GM12801 (cell line): ENCODE data around the gene SLC7A5.
"Not testable (repeated sequence)": the region's sequence is repeated elsewhere in the genome, so short reads cannot be mapped to it uniquely, and the experiment has no call there.

Experiments
- TF ChIP-seq, protein P1 (sequence below): IDR thresholded peaks from one replicate; pipeline ENCODE4 v1.5.1; 2011; ENCODE audit warnings: control low read depth; ENCODE audit not compliant: insufficient read length; ENCODE audit errors: extremely low read depth

Gene SLC7A5

DNA sequence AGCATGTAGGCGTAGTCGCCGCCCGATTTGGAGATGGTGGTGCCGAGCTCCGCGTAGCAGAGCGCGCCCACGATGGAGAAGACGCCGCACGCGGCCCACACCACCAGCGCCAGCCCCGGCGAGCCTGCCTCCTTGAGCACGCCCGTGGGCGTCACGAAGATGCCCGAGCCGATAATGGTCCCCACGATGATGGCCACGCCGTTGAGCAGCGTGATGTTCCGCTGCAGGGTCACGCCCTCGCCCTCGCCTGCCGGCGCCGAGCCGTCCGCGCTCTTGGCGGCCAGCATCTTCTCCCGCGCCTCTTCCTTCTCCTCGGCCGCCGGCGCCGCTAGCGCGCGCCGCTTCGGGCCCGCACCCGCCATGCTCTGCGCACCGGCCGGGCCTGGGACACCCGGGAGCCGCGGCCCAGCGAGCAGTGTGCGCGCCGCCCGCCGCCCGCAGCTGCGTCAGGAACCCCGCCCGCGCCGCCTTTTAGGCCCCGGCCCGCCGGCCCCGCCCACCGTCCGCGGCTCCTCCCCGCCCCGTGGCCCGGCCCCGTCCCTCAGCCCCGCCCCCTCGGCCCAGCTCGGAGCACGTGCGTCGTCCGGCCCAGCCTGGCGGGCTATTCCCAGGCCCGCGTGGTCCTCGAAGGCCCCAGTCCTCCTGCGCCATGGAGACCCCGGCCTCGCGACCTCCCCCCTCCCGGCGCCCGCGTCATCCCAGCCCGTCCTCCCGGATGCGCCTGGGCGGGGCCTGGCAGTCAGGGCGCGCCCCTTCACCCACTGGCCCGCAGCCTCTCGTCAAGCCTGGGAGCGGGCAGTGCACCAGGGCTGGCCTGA, at the start of gene SLC7A5:
TSS of gene SLC7A5 (minus strand) at position 447 of the 818 bp plus-strand sequence. CDS start at position 362, 85 bp downstream.
- TF ChIP-seq, protein P1, sequence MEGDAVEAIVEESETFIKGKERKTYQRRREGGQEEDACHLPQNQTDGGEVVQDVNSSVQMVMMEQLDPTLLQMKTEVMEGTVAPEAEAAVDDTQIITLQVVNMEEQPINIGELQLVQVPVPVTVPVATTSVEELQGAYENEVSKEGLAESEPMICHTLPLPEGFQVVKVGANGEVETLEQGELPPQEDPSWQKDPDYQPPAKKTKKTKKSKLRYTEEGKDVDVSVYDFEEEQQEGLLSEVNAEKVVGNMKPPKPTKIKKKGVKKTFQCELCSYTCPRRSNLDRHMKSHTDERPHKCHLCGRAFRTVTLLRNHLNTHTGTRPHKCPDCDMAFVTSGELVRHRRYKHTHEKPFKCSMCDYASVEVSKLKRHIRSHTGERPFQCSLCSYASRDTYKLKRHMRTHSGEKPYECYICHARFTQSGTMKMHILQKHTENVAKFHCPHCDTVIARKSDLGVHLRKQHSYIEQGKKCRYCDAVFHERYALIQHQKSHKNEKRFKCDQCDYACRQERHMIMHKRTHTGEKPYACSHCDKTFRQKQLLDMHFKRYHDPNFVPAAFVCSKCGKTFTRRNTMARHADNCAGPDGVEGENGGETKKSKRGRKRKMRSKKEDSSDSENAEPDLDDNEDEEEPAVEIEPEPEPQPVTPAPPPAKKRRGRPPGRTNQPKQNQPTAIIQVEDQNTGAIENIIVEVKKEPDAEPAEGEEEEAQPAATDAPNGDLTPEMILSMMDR, result not testable (repeated sequence)

DNA sequence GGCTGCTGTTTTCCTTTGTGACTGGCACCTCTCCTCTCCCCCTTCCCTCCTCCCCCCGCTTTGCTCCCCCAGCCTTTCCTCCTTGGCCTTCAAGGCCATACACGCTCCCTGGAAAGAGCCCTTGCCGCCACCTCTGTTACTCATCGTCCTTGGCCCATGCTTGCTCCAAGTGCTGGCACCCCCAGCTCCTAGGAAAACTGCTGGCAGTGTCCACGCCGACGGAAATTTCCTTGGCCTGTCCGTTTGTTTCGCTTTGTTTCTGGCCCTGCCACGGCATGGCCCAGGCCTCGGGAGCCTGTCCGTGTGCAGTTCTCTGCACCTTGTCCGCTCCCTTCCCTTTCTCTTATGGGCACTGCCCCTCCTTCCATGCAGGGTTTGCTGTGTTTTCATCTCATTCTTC, 49.0 kb upstream of the SLC7A5 start:
- TF ChIP-seq, protein P1, result no peak

DNA sequence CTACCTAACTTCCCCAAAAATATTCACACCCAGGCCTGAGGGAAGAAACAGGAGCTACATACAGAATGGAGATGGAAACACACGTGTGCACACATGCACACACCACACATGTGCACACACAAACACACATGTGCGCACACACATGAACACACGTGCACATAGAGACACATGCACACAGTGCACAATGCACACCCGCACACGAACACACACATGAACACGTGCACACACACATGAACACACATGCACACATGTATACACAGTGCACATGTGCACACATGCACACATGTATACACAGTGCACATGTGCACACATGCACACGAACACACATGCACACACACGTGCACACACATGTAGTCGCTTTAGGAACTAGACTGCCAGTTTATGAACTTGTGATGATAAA, 48.2 kb upstream of the SLC7A5 start:
- TF ChIP-seq, protein P1, result no peak

DNA sequence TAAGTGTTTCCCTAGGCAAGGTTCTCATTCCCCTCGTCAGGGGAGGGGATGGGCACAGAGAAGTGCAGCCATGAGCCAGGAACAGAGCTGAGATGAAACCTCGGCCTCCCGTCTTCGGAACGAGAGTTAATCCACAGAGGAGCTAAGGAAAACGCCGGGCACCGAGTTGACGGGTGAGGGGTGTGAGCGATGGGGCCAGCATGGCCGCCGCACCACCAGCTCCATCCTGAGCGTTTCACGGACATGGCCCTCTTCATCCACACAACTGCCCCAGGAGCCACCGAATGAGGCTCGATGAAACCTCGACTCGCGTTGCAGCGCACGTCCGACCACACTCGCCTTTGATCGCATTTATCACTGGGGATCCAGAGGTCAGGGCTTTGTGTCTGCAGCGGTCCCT, 45.5 kb upstream of the SLC7A5 start:
- TF ChIP-seq, protein P1, result no peak

DNA sequence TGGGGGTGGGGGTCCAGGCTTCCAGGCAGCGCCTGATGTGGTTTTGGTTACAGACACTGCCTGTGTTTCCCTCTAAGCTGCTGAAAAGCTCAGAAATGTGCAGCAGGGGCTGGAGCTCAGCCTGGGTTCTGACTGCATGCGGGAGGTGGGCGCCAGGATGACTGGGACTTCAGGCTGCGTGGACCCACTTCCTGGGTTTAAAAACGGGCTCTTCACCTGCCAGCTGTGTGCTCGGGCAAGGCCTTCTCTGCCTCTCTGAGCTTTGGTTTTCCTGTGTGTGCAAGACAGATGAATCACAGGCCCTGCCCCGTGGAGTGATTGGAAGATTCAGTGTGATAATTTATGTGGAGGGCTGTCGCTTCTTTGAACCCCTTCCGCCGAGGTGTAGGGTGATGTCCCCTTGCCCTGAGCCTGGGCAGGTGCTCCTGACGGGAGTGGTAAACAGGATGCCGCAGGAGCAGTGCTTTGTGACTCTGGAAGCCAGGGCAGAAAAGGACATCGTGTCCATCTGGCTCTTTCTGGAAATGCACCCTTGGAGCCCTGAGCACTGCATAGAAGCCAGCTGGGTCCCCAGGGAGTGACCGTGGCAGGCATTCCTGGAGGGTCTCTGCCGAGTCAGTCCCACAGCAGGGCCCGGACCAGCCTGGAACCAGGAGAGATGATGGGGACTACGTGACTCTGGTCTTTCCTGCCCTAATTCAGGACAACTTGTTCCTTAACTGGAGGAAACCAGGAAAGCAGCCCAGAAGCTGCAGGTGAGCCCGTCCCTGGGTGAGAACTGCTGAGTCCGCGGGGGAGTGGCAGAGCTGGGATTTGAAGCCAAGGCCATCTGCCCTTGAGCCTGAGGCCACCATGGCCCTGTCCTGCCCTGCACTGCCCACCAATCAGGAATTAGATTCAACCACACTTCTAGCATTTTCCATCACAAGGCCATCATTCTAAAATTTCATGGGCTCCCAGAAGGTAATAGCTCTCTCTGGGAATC, 28.5 kb upstream of the SLC7A5 start:
- TF ChIP-seq, protein P1, result no peak

DNA sequence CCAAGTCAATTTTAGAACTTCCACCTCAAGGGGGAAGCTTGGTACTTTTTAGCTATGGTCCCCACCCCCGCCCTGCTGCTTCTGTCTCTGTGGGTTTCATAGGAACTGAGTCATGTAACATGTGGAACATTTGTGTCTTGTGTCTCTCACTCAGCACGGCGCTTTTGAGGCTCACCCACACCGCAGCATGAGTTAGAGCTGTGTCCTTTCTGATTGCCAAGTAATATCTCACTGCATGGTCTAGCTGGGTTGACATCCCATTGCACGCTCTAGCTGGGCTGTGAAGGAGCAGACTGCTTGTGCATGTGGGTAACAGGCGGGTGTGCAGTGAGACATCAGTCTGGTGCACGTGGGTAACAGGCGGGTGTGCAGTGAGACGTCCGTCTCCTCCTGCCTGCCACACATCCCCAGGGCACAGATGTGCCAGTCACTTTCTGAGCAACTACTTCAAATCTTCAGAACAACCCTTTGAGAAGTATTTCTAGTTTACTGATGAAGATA, 26.4 kb upstream of the SLC7A5 start:
- TF ChIP-seq, protein P1, result no peak

DNA sequence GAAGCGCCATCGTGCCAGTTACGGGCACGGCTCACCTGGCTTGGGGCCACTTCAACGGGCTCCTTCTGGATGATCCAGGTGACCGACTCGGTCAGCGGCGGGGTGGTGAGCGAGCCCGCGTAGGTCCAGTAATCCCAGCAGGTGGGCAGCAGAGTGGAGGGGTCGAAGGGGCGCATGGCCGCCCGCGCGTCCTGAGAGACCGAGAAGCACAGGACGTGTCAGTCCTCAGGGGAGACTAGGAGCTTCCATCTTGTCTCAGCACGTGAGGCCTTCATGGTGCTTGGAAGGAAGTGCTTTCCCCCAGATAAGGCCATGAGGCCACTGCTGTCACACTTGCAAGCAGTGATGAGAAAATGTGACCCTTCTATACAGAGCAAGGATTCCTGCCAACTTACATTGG, 22.5 kb upstream of the SLC7A5 start:
- TF ChIP-seq, protein P1, result no peak
